Mesothelial cell of epicardium (in vitro differentiated cells): ENCODE measurements around the gene SERPINB5. TPM values are rescaled to one million over a fixed set of nuclear protein-coding genes. Genes with fewer than 3 reads are reported as not detected.

Experiments used
- DNase-seq, 2 experiments: peaks; one replicate each; pipeline ENCODE4 v3.0.0; 2021; ENCODE audit warnings: low spot score in 2 of 2; ENCODE audit not compliant: unreplicated experiment in 2 of 2
- H3K27ac Mint-ChIP-seq: 2 replicates; pipeline ENCODE4 v1.8.0; 2021; ENCODE audit warnings: mixed read lengths
- H3K27me3 Mint-ChIP-seq: 2 replicates; pipeline ENCODE4 v1.8.0; 2021; ENCODE audit warnings: low read depth, mixed read lengths
- H3K36me3 Mint-ChIP-seq: 2 replicates; pipeline ENCODE4 v1.8.0; 2021; ENCODE audit warnings: mixed read lengths
- H3K4me1 Mint-ChIP-seq: 2 replicates; pipeline ENCODE4 v1.8.0; 2021; ENCODE audit warnings: mixed read lengths
- H3K4me3 Mint-ChIP-seq: 2 replicates; pipeline ENCODE4 v1.8.0; 2021; ENCODE audit warnings: mild to moderate bottlenecking, moderate library complexity, mixed read lengths
- H3K9me3 Mint-ChIP-seq: 2 replicates; pipeline ENCODE4 v1.8.0; 2021; ENCODE audit warnings: mixed read lengths
- CTCF ChIP-seq: fragments of 200-600 bp; sonication (generic); IDR thresholded peaks from one replicate; pipeline ENCODE4 v1.5.0; 2021; ENCODE audit warnings: antibody characterized with exemption; ENCODE audit not compliant: unreplicated experiment
- total RNA-seq: library from RNA; stranded (reverse); gene quantifications from 3 replicates; pipeline ENCODE4 v1.2.1, GENCODE V29; 2021

SERPINB5 gene
- total RNA-seq, 1 donor from 2014 or later = 0.13 TPM

GRCh38 chr18:63545000-63545399, 68.2 kb downstream of the SERPINB5 start:
- peaks cover 15% of the 10 kb centered on the region for H3K4me1 Mint-ChIP-seq
- no peak for TF ChIP-seq CTCF
- H3K9me3 Mint-ChIP-seq = no peaks in the 10 kb centered on the region
- no peaks in the 10 kb centered on the region for H3K27me3 Mint-ChIP-seq
- no peak for DNase-seq
- no peaks in the 10 kb centered on the region for H3K36me3 Mint-ChIP-seq
- H3K4me3 Mint-ChIP-seq = no peak overlapping the region
- H3K27ac Mint-ChIP-seq = no peak overlapping the region

- Mint-ChIP-seq H3K27ac (no peak overlapping the region), H3K4me1 (peaks cover 10% of the 10 kb centered on the region), H3K4me3 (no peak overlapping the region), H3K27me3 (peaks cover 2% of the 10 kb centered on the region), H3K9me3 (no peaks in the 10 kb centered on the region), H3K36me3 (no peaks in the 10 kb centered on the region)
- no peak for DNase-seq
- no peak for TF ChIP-seq CTCF
Observed at GRCh38 chr18:63550068-63550467, 73.3 kb downstream of the SERPINB5 start.

- no peaks in the 10 kb centered on the region for H3K9me3 Mint-ChIP-seq
Observed at GRCh38 chr18:63551769-63552168, 75.0 kb downstream of the SERPINB5 start.

GRCh38 chr18:63552581-63552980, 75.8 kb downstream of the SERPINB5 start:
- DNase-seq = no peak
- H3K9me3 Mint-ChIP-seq = no peaks in the 10 kb centered on the region
- TF ChIP-seq CTCF = no peak
- H3K4me3 Mint-ChIP-seq = no peak overlapping the region
- H3K27ac Mint-ChIP-seq = no peak overlapping the region
- H3K27me3 Mint-ChIP-seq = peaks cover 2% of the 10 kb centered on the region
- H3K4me1 Mint-ChIP-seq = peaks cover 5% of the 10 kb centered on the region
- H3K36me3 Mint-ChIP-seq = no peaks in the 10 kb centered on the region

More at GRCh38 chr18:63551769-63552168, 75.0 kb downstream of the SERPINB5 start:
- Mint-ChIP-seq H3K4me3 (no peak overlapping the region), H3K27me3 (peaks cover 2% of the 10 kb centered on the region), H3K36me3 (no peaks in the 10 kb centered on the region), H3K27ac (no peak overlapping the region), H3K4me1 (peaks cover 5% of the 10 kb centered on the region)
- no peak for DNase-seq
- TF ChIP-seq CTCF = no peak

- Mint-ChIP-seq H3K4me1 (peaks cover 5% of the 10 kb centered on the region), H3K27ac (no peak overlapping the region), H3K9me3 (no peaks in the 10 kb centered on the region), H3K36me3 (no peaks in the 10 kb centered on the region), H3K4me3 (no peak overlapping the region), H3K27me3 (peaks cover 2% of the 10 kb centered on the region)
- DNase-seq = no peak
- no peak for TF ChIP-seq CTCF
Observed at GRCh38 chr18:63553081-63553480, 76.3 kb downstream of the SERPINB5 start.

Other genes with a start within 250 kb of the SERPINB5 start
- gene BCL2, start 157.2 kb upstream of the SERPINB5 start, total RNA-seq = 8.4 to 9.3 TPM (median 8.5 TPM) in 3 replicates
- 47.0 to 52.8 TPM (median 52.3 TPM) in 3 replicates for gene KDSR, start 109.8 kb upstream of the SERPINB5 start, total RNA-seq
- 41.4 to 43.8 TPM (median 43.3 TPM) in 3 replicates for gene VPS4B, start 54.5 kb upstream of the SERPINB5 start, total RNA-seq
- gene SERPINB12, start 65.4 kb downstream of the SERPINB5 start, total RNA-seq = not detected in 3 replicates
- gene SERPINB13, start 110.4 kb downstream of the SERPINB5 start, total RNA-seq = 0.27 to 0.77 TPM (median 0.38 TPM) in 3 replicates
- gene SERPINB4, start 167.3 kb downstream of the SERPINB5 start, total RNA-seq = not detected in 3 replicates
- gene SERPINB3, start 184.9 kb downstream of the SERPINB5 start, total RNA-seq = not detected in 3 replicates
- not detected in 3 replicates for gene SERPINB11, start 226.0 kb downstream of the SERPINB5 start, total RNA-seq